ENCODE results near the gene CCNI2. TPM values are rescaled to one million over a fixed set of nuclear protein-coding genes. Genes with fewer than 3 reads are reported as not detected.

CCNI2 gene
- polyA plus RNA-seq, 1 experiment: not detected

DNA sequence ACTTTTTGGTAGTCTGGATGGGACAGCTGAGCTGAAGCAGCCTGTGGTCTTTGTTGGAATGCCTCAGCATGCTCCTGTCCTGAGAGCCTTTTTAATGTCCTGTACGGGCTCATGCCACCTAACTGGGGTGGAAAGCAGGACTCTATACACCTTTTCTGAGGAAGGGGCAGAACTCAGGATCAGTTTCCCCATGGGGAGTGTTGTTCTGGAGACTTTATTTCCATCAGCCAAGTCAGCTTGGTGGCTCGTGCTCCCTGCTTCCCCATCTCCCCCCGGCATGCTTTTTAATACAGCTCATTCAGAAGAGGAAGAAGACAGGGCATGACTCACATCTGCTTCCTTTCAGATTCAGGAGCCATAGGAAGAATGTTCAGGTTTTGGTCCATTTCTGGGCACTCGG is 34.9 kb downstream of the CCNI2 start:
- TF ChIP-seq, protein P1, sequence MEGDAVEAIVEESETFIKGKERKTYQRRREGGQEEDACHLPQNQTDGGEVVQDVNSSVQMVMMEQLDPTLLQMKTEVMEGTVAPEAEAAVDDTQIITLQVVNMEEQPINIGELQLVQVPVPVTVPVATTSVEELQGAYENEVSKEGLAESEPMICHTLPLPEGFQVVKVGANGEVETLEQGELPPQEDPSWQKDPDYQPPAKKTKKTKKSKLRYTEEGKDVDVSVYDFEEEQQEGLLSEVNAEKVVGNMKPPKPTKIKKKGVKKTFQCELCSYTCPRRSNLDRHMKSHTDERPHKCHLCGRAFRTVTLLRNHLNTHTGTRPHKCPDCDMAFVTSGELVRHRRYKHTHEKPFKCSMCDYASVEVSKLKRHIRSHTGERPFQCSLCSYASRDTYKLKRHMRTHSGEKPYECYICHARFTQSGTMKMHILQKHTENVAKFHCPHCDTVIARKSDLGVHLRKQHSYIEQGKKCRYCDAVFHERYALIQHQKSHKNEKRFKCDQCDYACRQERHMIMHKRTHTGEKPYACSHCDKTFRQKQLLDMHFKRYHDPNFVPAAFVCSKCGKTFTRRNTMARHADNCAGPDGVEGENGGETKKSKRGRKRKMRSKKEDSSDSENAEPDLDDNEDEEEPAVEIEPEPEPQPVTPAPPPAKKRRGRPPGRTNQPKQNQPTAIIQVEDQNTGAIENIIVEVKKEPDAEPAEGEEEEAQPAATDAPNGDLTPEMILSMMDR (IDR thresholded peaks at IDR 0.05; ENCODE audit: low read depth, low read length): no peak
- no peak for DNase-seq (ENCODE audit: low read depth, low spot score)
- no peak overlapping the region for H3K27ac ChIP-seq (ENCODE audit: low read depth, low read length)
- H3K9me3 ChIP-seq (ENCODE audit: control insufficient read depth, insufficient read depth, low read length): no peaks in the 10 kb centered on the region
- H3K4me3 ChIP-seq (ENCODE audit: low read depth, low read length): no peak overlapping the region
- H3K27me3 ChIP-seq (ENCODE audit: control insufficient read depth, insufficient read depth, low read length): no peaks in the 10 kb centered on the region
- ChIA-PET CTCF (interaction anchor here (0.5 to 1.5 kb wide), 3 partner anchors 11 to 39 kb away, joined by 3 to 6 read pairs (median 3); no protein-coding TSS in a partner anchor), POLR2A (no interaction called here)

DNA sequence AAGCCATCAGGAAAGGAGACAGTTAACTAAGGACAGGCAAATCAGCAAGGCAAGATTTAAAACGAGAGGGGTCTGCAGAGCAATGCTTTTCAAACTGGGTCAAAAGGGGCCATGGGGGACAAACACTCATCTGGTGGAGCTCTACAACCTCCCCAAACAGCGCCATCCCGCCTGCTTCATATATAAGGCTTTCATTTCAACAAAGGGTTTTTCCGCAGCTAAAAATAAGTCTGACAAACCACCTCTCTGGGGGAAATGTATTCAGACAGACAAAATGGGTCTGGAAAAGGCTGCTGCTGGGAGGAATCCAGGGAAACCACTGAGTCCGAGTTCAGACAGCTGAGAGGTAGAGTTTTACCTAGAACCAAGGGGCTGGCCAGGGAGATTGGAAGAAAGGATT is 38.1 kb downstream of the CCNI2 start:
- Histone ChIP-seq H3K27ac (ENCODE audit: low read depth, low read length) (no peak overlapping the region), H3K27me3 (ENCODE audit: control insufficient read depth, insufficient read depth, low read length) (no peaks in the 10 kb centered on the region), H3K9me3 (ENCODE audit: control insufficient read depth, insufficient read depth, low read length) (no peaks in the 10 kb centered on the region), H3K4me3 (ENCODE audit: low read depth, low read length) (no peak overlapping the region)
- POLR2A ChIA-PET: no interaction called here
- CTCF ChIA-PET: interaction anchor here (1.1 kb wide), 1 partner anchor 35 kb away, joined by 5 read pairs; no protein-coding TSS in a partner anchor
- TF ChIP-seq, protein P1 (IDR thresholded peaks at IDR 0.05; ENCODE audit: low read depth, low read length): no peak
- no peak for DNase-seq (ENCODE audit: low read depth, low spot score)

DNA sequence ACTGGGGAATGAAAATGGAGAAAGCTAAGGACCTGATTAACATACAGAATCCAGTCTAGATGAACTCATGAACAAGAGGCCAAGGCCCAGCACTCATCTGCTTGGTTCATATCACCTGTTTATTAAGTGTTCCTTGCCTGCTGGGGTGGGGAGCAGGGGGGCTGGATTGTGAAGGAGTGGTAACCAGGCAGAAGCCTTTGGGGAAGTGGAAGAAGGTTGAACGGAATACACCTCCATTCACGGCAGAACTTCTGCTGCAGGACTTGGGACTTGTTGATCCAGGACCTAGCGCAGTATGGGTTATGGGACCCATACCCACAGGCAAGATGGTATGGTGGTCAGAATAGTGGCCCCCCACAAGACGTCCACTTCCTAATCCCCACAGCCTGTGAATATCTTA is 38.6 kb downstream of the CCNI2 start:
- H3K4me3 ChIP-seq (ENCODE audit: low read depth, low read length): no peak overlapping the region
- ChIA-PET CTCF (no interaction called here), POLR2A (no interaction called here)
- TF ChIP-seq, protein P1 (IDR thresholded peaks at IDR 0.05; ENCODE audit: low read depth, low read length): no peak
- DNase-seq (ENCODE audit: low read depth, low spot score): no peak
- no peaks in the 10 kb centered on the region for H3K27me3 ChIP-seq (ENCODE audit: control insufficient read depth, insufficient read depth, low read length)
- H3K9me3 ChIP-seq (ENCODE audit: control insufficient read depth, insufficient read depth, low read length): no peaks in the 10 kb centered on the region
- no peak overlapping the region for H3K27ac ChIP-seq (ENCODE audit: low read depth, low read length)

DNA sequence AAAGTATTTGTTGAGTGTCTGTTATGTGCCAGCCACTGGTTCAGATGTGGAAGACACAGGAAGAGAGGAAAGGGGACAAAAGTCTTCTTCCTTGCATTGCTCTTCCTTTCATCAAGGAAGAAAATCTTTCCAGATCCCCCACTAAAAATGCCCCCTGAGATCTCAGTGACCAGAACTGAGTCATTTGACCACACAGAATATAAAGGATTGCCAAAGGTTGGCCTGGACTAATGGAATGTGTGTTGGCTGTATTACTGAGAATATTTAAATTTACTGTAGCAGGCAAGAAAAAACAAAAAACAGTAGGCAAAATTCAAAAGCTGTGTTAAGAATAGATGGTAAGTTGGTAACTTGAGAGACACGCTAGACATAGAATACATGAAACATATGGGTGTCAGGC is 39.9 kb downstream of the CCNI2 start:
- no peaks in the 10 kb centered on the region for H3K9me3 ChIP-seq (ENCODE audit: control insufficient read depth, insufficient read depth, low read length)
- POLR2A ChIA-PET: interaction anchor here (0.9 kb wide), 1 partner anchor 96 kb away, joined by 7 read pairs; no protein-coding TSS in a partner anchor
- DNase-seq (ENCODE audit: low read depth, low spot score): no peak

DNA sequence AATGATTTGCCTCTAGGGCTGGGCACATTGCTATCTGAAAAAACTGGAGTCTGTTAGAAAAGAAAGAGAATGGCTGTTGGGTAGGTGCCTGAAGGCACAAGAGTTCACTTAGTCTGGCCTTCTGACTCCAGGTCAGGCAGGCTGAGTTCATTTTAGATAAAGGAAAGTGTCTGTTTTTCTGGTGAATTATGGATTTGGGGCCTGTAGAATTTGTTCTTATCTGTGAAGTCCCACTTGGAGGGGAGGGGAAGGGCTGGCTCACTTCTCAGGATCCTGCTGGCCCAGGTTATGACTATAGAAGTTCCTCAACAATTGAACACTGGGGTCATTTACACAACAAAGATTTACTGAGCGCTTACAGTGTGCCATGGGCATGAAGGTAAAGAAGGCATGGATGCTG is 41.3 kb downstream of the CCNI2 start:
- ChIA-PET POLR2A (no interaction called here), CTCF (no interaction called here)

More for the DNA sequence above, 39.9 kb downstream of the CCNI2 start:
- Histone ChIP-seq H3K4me3 (ENCODE audit: low read depth, low read length) (no peak overlapping the region), H3K27me3 (ENCODE audit: control insufficient read depth, insufficient read depth, low read length) (peaks cover 3% of the 10 kb centered on the region), H3K27ac (ENCODE audit: low read depth, low read length) (no peak overlapping the region)
- TF ChIP-seq, protein P1 (IDR thresholded peaks at IDR 0.05; ENCODE audit: low read depth, low read length): no peak
- CTCF ChIA-PET: interaction anchor here (0.9 to 1.4 kb wide), 2 partner anchors 20 to 33 kb away, joined by 3 to 4 read pairs; no protein-coding TSS in a partner anchor

More for the DNA sequence above, 41.3 kb downstream of the CCNI2 start:
- Histone ChIP-seq H3K4me3 (ENCODE audit: low read depth, low read length) (no peak overlapping the region), H3K9me3 (ENCODE audit: control insufficient read depth, insufficient read depth, low read length) (no peaks in the 10 kb centered on the region), H3K27ac (ENCODE audit: low read depth, low read length) (no peak overlapping the region), H3K27me3 (ENCODE audit: control insufficient read depth, insufficient read depth, low read length) (peaks cover 8% of the 10 kb centered on the region)
- DNase-seq (ENCODE audit: low read depth, low spot score): no peak
- TF ChIP-seq, protein P1 (IDR thresholded peaks at IDR 0.05; ENCODE audit: low read depth, low read length): no peak
